ENCODE measurements around the gene RABIF.
"Not testable (repeated sequence)": the region's sequence is repeated elsewhere in the genome, so short reads cannot be mapped to it uniquely, and the experiment has no call there.

Gene RABIF

GRCh38 chr1:202888531-202889360, at the start of gene RABIF:
RABIF (minus strand) TSS chr1:202889149; CDS start chr1:202889098, 51 bp downstream.
- TF ChIP-seq, protein P1, sequence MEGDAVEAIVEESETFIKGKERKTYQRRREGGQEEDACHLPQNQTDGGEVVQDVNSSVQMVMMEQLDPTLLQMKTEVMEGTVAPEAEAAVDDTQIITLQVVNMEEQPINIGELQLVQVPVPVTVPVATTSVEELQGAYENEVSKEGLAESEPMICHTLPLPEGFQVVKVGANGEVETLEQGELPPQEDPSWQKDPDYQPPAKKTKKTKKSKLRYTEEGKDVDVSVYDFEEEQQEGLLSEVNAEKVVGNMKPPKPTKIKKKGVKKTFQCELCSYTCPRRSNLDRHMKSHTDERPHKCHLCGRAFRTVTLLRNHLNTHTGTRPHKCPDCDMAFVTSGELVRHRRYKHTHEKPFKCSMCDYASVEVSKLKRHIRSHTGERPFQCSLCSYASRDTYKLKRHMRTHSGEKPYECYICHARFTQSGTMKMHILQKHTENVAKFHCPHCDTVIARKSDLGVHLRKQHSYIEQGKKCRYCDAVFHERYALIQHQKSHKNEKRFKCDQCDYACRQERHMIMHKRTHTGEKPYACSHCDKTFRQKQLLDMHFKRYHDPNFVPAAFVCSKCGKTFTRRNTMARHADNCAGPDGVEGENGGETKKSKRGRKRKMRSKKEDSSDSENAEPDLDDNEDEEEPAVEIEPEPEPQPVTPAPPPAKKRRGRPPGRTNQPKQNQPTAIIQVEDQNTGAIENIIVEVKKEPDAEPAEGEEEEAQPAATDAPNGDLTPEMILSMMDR (IDR thresholded peaks at IDR 0.05; ENCODE audit: extremely low read depth, insufficient read depth, missing control alignments): no peak
- in situ Hi-C loops (cut with MboI; ENCODE audit: low pct_unique_long_range_greater_than_20kb, low sequenced_read_pairs, unreplicated experiment): no loop called here
- peak; percentile 97 for DNase-seq (ENCODE audit: low spot score)

- TF ChIP-seq, protein P1 (IDR thresholded peaks at IDR 0.05; ENCODE audit: extremely low read depth, insufficient read depth, missing control alignments): no peak
- in situ Hi-C loops (cut with MboI; ENCODE audit: low pct_unique_long_range_greater_than_20kb, low sequenced_read_pairs, unreplicated experiment): no loop called here
- DNase-seq (ENCODE audit: low spot score): no peak
Measured at GRCh38 chr1:202938287-202938925, 49.5 kb upstream of the RABIF start.

DNA sequence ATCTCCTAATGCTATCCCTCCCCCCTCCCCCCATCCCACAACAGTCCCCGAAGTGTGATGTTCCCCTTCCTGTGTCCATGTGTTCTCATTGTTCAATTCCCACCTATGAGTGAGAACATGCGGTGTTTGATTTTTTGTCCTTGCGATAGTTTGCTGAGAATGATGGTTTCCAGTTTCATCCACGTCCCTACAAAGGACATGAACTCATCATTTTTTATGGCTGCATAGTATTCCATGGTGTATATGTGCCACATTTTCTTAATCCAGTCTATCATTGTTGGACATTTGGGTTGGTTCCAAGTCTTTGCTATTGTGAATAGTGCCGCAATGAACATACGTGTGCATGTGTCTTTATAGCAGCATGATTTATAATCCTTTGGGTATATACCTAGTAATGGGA, 47.5 kb upstream of the RABIF start:
- in situ Hi-C loops (cut with MboI; ENCODE audit: low pct_unique_long_range_greater_than_20kb, low sequenced_read_pairs, unreplicated experiment); DNase-seq (ENCODE audit: low spot score): not testable (repeated sequence)

- TF ChIP-seq, protein P1 (IDR thresholded peaks at IDR 0.05; ENCODE audit: extremely low read depth, insufficient read depth, missing control alignments): no peak
- in situ Hi-C loops (cut with MboI; ENCODE audit: low pct_unique_long_range_greater_than_20kb, low sequenced_read_pairs, unreplicated experiment): no loop called here
- DNase-seq (ENCODE audit: low spot score): no peak
Measured at GRCh38 chr1:202935844-202936243, 46.9 kb upstream of the RABIF start.

GRCh38 chr1:202934755-202935154, 45.8 kb upstream of the RABIF start:
- TF ChIP-seq, protein P1 (IDR thresholded peaks at IDR 0.05; ENCODE audit: extremely low read depth, insufficient read depth, missing control alignments): no peak
- in situ Hi-C loops (cut with MboI; ENCODE audit: low pct_unique_long_range_greater_than_20kb, low sequenced_read_pairs, unreplicated experiment): no loop called here
- no peak for DNase-seq (ENCODE audit: low spot score)

GRCh38 chr1:202932476-202932875, 43.5 kb upstream of the RABIF start:
- in situ Hi-C loops (cut with MboI; ENCODE audit: low pct_unique_long_range_greater_than_20kb, low sequenced_read_pairs, unreplicated experiment): no loop called here
- DNase-seq (ENCODE audit: low spot score): no peak
- TF ChIP-seq, protein P1 (IDR thresholded peaks at IDR 0.05; ENCODE audit: extremely low read depth, insufficient read depth, missing control alignments): no peak

All from GM13977 (cell line).